Measurements from ENCODE around the gene CTIF.

GRCh38 chr18:48533340-48534070 is 5.3 kb upstream of the CTIF start:
- TF ChIP-seq POLR2A (IDR thresholded peaks at IDR 0.05) (no peak), POLR2AphosphoS5 (IDR thresholded peaks at IDR 0.05) (no peak), EP300 (IDR thresholded peaks at IDR 0.05; ENCODE audit: low read depth) (no peak), CTCF (IDR thresholded peaks at IDR 0.05) (no peak)

Data from transverse colon (tissue), 4 donors.